GM23338 (cell line): ENCODE data around the gene GET4. TPM values are rescaled to one million over a fixed set of nuclear protein-coding genes. Genes with fewer than 3 reads are reported as not detected.

Experiments
- ATAC-seq: fragments of 200-7000 bp; cut with Tn5 transposase; 3 replicates; pipeline ENCODE4 v1.9.1; 2020
- DNase-seq: peaks from one replicate; pipeline ENCODE4 v3.0.0-alpha.2; 2015; ENCODE audit warnings: low spot score
- H2AFZ ChIP-seq: fragments of 200-600 bp; sonication (generic); 2 replicates; pipeline ENCODE4 v1.8.0; 2016; ENCODE audit warnings: antibody characterized with exemption, mild to moderate bottlenecking, moderate library complexity
- H3F3A ChIP-seq: fragments of 200-600 bp; sonication (generic); replicated peaks from 2 replicates; pipeline ENCODE4 v1.8.0; 2017; ENCODE audit warnings: antibody characterized with exemption, mixed run types, low read depth
- H3K27ac ChIP-seq: fragments of 200-600 bp; sonication (generic); 2 replicates; pipeline ENCODE4 v1.6.1; 2016; ENCODE audit warnings: low read depth
- H3K27me3 ChIP-seq: fragments of 200-600 bp; sonication (generic); 2 replicates; pipeline ENCODE4 v1.8.0; 2016; ENCODE audit warnings: mild to moderate bottlenecking, mixed run types, moderate library complexity; ENCODE audit not compliant: insufficient read depth
- H3K36me3 ChIP-seq: fragments of 200-600 bp; sonication (generic); 2 replicates; pipeline ENCODE4 v1.8.0; 2016; ENCODE audit warnings: mild to moderate bottlenecking; ENCODE audit not compliant: insufficient read depth
- H3K4me1 ChIP-seq: fragments of 200-600 bp; sonication (generic); 2 replicates; pipeline ENCODE4 v1.8.0; 2016; ENCODE audit warnings: mild to moderate bottlenecking, moderate library complexity; ENCODE audit not compliant: insufficient read depth
- H3K4me2 ChIP-seq: fragments of 200-600 bp; sonication (generic); 2 replicates; pipeline ENCODE4 v1.7.1; 2017; ENCODE audit warnings: mixed run types
- H3K4me3 ChIP-seq: fragments of 200-600 bp; sonication (generic); 2 replicates; pipeline ENCODE4 v1.6.1; 2016; ENCODE audit warnings: mixed run types
- H3K79me2 ChIP-seq: fragments of 200-600 bp; sonication (generic); replicated peaks from 2 replicates; pipeline ENCODE4 v1.8.0; 2017; ENCODE audit warnings: mild to moderate bottlenecking; ENCODE audit not compliant: insufficient read depth
- H3K9me2 ChIP-seq: fragments of 200-600 bp; sonication (generic); 2 replicates; pipeline ENCODE4 v1.8.0; 2017; ENCODE audit not compliant: insufficient read depth
- H4K20me1 ChIP-seq: fragments of 200-600 bp; sonication (generic); replicated peaks from 2 replicates; pipeline ENCODE4 v1.8.0; 2017; ENCODE audit warnings: mild to moderate bottlenecking; ENCODE audit not compliant: insufficient read depth
- H3K27ac Mint-ChIP-seq: 2 replicates; pipeline ENCODE4 v1.8.0; 2020; ENCODE audit warnings: inconsistent platforms, mild to moderate bottlenecking, moderate library complexity, mixed read lengths
- H3K27me3 Mint-ChIP-seq: 3 replicates; pipeline ENCODE4 v1.8.0; 2022; ENCODE audit warnings: low read depth, mild to moderate bottlenecking, moderate library complexity, mixed read lengths, inconsistent platforms; ENCODE audit not compliant: insufficient read depth, poor library complexity
- H3K36me3 Mint-ChIP-seq: 3 replicates; pipeline ENCODE4 v1.8.0; 2021; ENCODE audit warnings: low read depth, mild to moderate bottlenecking, inconsistent platforms, moderate library complexity, mixed read lengths
- H3K4me1 Mint-ChIP-seq: 3 replicates; pipeline ENCODE4 v1.8.0; 2020; ENCODE audit warnings: mild to moderate bottlenecking, inconsistent platforms, mixed read lengths
- H3K4me3 Mint-ChIP-seq: 3 replicates; pipeline ENCODE4 v1.8.0; 2021; ENCODE audit warnings: moderate library complexity, mild to moderate bottlenecking, inconsistent platforms, mixed read lengths
- H3K9me3 Mint-ChIP-seq: 3 replicates; pipeline ENCODE4 v1.8.0; 2020; ENCODE audit warnings: moderate library complexity, mild to moderate bottlenecking, inconsistent platforms, mixed read lengths
- CREB1 ChIP-seq: fragments of 250-450 bp; sonication (Bioruptor Pico); IDR thresholded peaks from 2 replicates; pipeline ENCODE4 v1.5.0; 2020; ENCODE audit warnings: low read depth, mild to moderate bottlenecking, moderate library complexity
- CTCF ChIP-seq, 2 experiments: fragments of 200-600 bp in 1 of 2; sonication (generic) in 1 of 2; conservative IDR thresholded peaks; 2 replicates each; pipeline versions ENCODE4 v1.5.1 to v1.6.1; 2016 to 2017; ENCODE audit warnings: antibody characterized with exemption in 2 of 2, low read depth in 2 of 2, mild to moderate bottlenecking in 2 of 2, moderate library complexity in 1 of 2
- ETS1 ChIP-seq: IDR thresholded peaks from 2 replicates; pipeline ENCODE4 v1.6.1; 2016; ENCODE audit warnings: antibody characterized with exemption
- EZH2phosphoT487 ChIP-seq: fragments of 200-600 bp; sonication (generic); IDR thresholded peaks from one replicate; pipeline ENCODE4 v1.8.1; 2018; ENCODE audit warnings: antibody characterized with exemption; ENCODE audit not compliant: unreplicated experiment
- JUNB ChIP-seq: IDR thresholded peaks from one replicate; pipeline ENCODE4 v1.6.1; 2016; ENCODE audit warnings: antibody characterized with exemption; ENCODE audit not compliant: unreplicated experiment
- NANOG ChIP-seq: IDR thresholded peaks from 2 replicates; pipeline ENCODE4 v1.6.1; 2016; ENCODE audit warnings: antibody characterized with exemption, borderline replicate concordance
- POLR2AphosphoS5 ChIP-seq: IDR thresholded peaks from 2 replicates; pipeline ENCODE4 v1.6.1; 2016; ENCODE audit warnings: antibody characterized with exemption, low read depth
- REST ChIP-seq: IDR thresholded peaks from one replicate; pipeline ENCODE4 v1.6.1; 2018; ENCODE audit warnings: antibody characterized with exemption; ENCODE audit not compliant: unreplicated experiment
- STAT1 ChIP-seq: IDR thresholded peaks from one replicate; pipeline ENCODE4 v1.6.1; 2016; ENCODE audit warnings: antibody characterized with exemption; ENCODE audit not compliant: unreplicated experiment
- ZNF114 ChIP-seq: fragments of 250-450 bp; sonication (Bioruptor Pico); IDR thresholded peaks from 2 replicates; pipeline ENCODE4 v1.5.0; 2020; ENCODE audit warnings: mild to moderate bottlenecking, moderate library complexity
- ZNF331 ChIP-seq: fragments of 250-450 bp; sonication (Bioruptor Pico); IDR thresholded peaks from 2 replicates; pipeline ENCODE4 v1.5.0; 2020; ENCODE audit warnings: low read depth, mild to moderate bottlenecking, moderate library complexity
- ZNF462 ChIP-seq: fragments of 250-450 bp; sonication (Bioruptor Pico); IDR thresholded peaks from 2 replicates; pipeline ENCODE4 v1.5.0; 2020; ENCODE audit warnings: mild to moderate bottlenecking, moderate library complexity
- polyA plus RNA-seq: library from polyadenylated mRNA; unstranded; fragments of >200 nt; fragmentation: Nextera tagmentation; extraction: Ambion mirVana; gene quantifications from 2 replicates; pipeline ENCODE4 v1.2.1, GENCODE V29; 2016
- total RNA-seq: library from RNA; depleted of rRNA; stranded (reverse); fragments of >200 nt; shearing (Covaris generic); gene quantifications from 2 replicates; pipeline ENCODE4 v1.2.3, GENCODE V29; 2014

Gene GET4
- total and polyA plus RNA-seq, 2 experiments from 2014 or later, result 48.0 to 79.1 TPM

GRCh38 chr7:886626-887487 lies 10.5 kb downstream of the GET4 start (continued):
- TF ChIP-seq ZNF462 (CRISPR knock-in tag), result no peak

GRCh38 chr7:887488-887820 lies 11.1 kb downstream of the GET4 start:
- H3K4me3 Mint-ChIP-seq, result no peak overlapping the region
- no peaks in the 10 kb centered on the region for H3K9me3 Mint-ChIP-seq
- H3K4me1 Mint-ChIP-seq, result peaks cover 10% of the 10 kb centered on the region
- H3K4me2 ChIP-seq, result no peak overlapping the region
- H3K79me2 ChIP-seq, result peaks cover 69% of the 10 kb centered on the region
- no peak overlapping the region for H3K4me3 ChIP-seq
- ATAC-seq, result no peak
- no peaks in the 10 kb centered on the region for H3F3A ChIP-seq
- no peak for DNase-seq
- peaks cover 42% of the 10 kb centered on the region for H3K36me3 Mint-ChIP-seq
- no peak overlapping the region for H3K27ac Mint-ChIP-seq
- H3K27ac ChIP-seq, result no peak overlapping the region
- H4K20me1 ChIP-seq, result peaks cover 22% of the 10 kb centered on the region
- peaks cover 2% of the 10 kb centered on the region for H3K27me3 Mint-ChIP-seq
- H3K27me3 ChIP-seq, result no peaks in the 10 kb centered on the region
- no peak overlapping the region for H2AFZ ChIP-seq
- H3K4me1 ChIP-seq, result no peaks in the 10 kb centered on the region; the same call in 1 of the 2 replicates
- H3K9me2 ChIP-seq, result no peaks in the 10 kb centered on the region
- H3K36me3 ChIP-seq, result 0 out of 2 replicates have a peak, but pooled peaks cover 6% of the 10 kb centered on the region
- TF ChIP-seq POLR2AphosphoS5 (no peak), CTCF (conservative IDR thresholded peaks at IDR 0.05; ENCODE audit: low read depth in 2 of 2) (no peak), STAT1 (no peak), ETS1 (no peak), NANOG (no peak), ZNF331 (no peak), ZNF114 (CRISPR knock-in tag) (no peak), EZH2phosphoT487 (no peak), REST (no peak), JUNB (no peak), CREB1 (CRISPR knock-in tag) (no peak)
